GM18517 (cell line): ENCODE results near the gene PGA3.
"Not testable (repeated sequence)": the region's sequence is repeated elsewhere in the genome, so short reads cannot be mapped to it uniquely, and the experiment has no call there.

Experiments used
- ATAC-seq: cut with Tn5 transposase; IDR thresholded peaks from one replicate; pipeline ENCODE4 v1.9.1; 2021; ENCODE audit warnings: mild to moderate bottlenecking, moderate library complexity; ENCODE audit not compliant: unreplicated experiment

PGA3 gene

DNA sequence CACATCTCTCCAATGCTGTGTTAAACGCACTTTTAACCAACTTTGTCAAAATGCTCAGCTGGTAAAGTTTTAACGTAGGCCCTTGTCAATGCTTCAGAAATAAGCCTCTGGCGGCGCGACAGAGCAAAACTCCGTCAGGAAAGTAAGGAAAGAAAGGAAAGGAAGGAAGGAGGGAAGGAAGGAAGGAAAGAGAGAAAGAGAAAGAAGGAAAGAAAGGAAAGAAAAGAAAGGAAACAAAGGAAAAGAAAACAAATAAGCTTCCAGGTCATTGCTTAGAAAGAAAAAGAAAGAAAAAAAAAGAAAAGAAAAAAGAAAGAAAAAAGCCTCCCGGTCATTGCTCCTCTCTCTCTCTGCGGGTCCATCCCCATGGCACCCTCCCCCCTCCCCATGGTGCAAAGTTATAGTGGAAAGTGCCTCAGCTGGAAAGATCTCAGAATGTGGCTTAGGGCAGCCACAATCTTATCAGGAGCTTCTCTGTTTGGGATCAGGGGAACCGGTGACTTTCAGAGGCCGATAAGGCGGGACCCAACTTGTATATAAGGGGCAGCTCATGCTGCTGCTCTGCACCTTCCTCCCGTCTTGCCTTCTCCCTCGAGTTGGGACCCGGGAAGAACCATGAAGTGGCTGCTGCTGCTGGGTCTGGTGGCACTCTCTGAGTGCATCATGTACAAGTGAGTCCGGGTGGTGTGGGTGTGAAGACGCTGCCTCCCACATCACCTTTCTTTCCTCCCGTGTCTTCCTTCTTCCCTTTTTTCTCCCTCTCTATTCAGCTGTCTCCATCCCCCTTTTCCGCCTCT, at the start of gene PGA3:
TSS of gene PGA3 (plus strand) at position 566 of the 797 bp plus-strand sequence. CDS start at position 616, 50 bp downstream.
- ATAC-seq = not testable (repeated sequence)

DNA sequence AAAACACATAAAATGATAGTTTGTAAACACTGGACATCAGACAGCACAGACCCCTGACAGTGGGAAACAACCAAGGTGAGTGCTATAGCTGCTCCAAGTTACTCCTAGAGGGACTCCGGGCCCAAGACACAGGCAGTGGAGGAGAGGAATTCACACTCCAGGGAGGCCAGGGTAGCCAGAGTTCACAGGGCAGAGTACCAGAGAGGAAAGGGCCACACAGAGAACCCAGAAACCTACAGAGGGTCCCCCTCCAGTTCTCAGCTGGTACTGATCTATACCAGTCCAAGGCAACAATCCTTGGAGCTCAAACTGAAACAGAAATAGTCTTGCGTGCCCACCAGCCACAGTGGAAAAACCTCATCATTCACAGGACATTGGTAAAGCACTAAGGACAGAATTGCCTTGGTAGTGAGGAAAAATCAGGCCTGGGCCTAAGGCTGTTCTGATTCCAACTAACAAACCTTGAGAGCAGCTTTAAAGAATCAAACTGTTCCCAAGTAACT, 49.7 kb upstream of the PGA3 start:
- no peak for ATAC-seq

GRCh38 chr11:61154528-61154927, 48.8 kb upstream of the PGA3 start:
- ATAC-seq = no peak

- no peak for ATAC-seq
Observed at GRCh38 chr11:61155312-61155711, 48.0 kb upstream of the PGA3 start.

- no peak for ATAC-seq
Observed at GRCh38 chr11:61155741-61156140, 47.6 kb upstream of the PGA3 start.

DNA sequence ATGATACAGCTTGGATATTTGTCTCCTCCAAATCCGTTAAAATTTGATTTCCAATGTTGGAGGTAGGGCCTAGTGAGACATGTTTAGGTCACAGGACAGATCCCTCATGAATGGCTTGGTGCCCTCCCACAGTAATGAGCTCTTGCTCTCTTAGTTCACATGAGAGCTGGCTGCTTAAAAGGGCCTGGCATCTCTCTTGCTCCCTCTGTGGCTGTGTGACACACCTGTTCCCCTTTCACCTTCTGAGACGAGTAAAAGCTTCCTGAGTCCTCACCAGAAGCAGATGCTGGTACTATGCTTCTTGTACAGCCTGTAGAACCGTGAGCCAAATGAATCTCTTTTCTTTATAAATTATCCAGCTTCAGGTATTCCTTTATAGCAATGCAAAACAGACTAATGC, 45.6 kb upstream of the PGA3 start:
- no peak for ATAC-seq

DNA sequence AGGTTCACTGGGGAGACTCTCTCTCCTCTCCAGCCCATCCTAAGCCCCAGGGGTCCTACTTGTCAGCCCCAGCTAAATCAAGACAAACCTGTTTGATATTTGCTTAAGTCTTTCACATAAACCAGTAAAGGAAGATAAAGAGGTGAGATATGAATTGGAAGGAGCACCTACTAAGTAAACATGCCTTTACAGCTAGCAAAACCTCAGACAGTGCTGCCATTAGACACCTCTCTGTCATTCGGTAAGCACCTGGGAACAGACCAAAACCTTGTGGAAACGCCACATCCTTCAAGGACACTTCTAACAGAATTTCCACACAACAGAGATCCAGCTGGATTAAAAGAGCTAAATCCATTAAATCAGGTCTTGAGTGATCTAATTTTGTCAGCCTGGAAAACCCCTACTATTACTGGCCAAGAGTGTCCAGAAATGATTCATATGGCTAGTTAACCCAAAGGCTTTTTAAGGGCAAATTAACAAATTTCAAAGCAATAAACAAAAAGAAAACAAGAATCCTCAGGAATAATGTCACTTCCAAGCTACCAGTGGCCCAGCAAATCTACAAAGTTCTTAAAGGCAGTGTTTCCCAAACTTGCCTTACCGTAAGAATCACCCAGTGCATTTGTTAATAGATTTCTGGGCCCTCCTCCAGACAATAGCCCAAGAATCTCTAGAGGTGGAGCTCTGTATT, 44.5 kb upstream of the PGA3 start:
- no peak for ATAC-seq

DNA sequence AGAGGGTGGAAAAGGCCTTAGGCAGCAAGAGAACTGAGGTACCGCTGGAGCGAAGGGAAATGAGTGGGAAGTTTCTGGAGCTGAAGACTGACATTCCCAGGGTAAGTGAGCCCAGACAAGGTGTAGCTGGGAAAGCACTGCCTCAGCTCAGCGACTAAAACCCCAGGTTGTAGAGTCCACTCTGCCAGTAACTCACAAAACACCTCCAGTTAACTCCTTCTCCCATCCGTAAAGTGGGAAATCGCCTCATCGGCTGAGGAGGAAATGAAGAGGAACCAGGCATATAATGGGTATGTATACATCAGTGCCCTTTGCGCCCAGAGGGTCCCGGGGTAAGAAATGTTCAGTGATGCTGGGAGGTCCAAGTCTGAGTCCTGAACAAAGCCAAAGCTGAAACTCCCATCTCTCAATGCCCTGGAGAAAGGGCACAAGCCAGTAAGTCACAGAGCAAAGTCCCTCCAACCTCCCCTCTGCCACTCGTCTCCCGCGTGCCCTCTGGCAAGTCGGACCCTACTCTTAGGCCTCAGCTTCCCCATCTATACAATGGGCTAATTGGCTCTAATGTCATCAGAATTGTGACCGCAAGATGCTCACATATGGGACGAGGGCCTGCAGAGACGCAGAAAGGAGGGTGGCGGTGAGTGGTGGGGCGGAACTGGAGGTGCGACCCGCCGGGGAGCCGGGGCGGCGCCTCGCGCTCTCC, 42.7 kb upstream of the PGA3 start:
- ATAC-seq = no peak

DNA sequence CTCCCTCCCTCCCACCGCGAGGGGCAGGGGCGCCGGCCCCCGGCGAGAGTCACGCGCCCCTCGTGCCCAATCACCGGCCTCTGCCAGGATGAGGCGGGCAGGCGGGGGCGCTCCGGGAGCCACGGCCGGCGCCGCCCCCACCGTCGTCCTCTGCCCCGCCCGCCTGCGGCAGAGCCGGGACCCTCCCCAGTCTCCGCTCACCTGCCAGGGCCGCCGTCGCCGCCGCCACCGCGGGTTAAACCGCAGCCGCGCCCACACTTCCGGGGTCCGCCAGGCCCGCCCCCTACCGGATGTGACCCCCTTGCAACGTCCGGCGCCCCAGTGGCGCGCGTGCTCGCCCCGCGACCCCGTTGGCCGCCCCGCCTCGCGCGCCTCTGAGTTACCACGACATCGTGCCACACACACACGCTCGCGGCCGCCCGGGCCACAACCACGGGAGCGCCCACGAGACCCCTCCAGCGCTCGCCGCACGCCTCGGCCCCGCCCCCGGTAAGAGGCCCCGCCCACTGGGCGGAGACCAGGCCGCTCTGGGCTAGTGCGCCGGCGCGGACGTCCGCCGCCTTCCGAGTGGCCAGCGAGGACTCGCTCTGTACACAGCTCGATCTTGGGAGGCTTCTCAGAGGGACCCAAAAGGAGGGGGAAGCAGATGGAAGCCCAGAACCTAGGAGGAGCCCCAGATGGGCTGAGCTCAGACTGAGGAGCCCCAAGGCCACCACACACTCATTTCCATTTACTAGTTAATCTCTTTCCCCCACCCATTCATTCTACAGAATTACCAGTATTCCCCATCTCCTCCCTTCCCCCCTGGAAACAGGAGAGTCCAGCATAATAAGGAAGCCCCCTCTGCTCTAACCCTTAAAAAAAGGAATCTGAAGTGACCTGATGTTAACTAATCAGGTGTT, 41.9 kb upstream of the PGA3 start, which contains the start of gene VPS37C:
TSS of gene VPS37C (minus strand) at position 237 of the 902 bp plus-strand sequence. CDS start 22,597 bp downstream, outside the sequence.
- peak; percentile 69 for ATAC-seq

DNA sequence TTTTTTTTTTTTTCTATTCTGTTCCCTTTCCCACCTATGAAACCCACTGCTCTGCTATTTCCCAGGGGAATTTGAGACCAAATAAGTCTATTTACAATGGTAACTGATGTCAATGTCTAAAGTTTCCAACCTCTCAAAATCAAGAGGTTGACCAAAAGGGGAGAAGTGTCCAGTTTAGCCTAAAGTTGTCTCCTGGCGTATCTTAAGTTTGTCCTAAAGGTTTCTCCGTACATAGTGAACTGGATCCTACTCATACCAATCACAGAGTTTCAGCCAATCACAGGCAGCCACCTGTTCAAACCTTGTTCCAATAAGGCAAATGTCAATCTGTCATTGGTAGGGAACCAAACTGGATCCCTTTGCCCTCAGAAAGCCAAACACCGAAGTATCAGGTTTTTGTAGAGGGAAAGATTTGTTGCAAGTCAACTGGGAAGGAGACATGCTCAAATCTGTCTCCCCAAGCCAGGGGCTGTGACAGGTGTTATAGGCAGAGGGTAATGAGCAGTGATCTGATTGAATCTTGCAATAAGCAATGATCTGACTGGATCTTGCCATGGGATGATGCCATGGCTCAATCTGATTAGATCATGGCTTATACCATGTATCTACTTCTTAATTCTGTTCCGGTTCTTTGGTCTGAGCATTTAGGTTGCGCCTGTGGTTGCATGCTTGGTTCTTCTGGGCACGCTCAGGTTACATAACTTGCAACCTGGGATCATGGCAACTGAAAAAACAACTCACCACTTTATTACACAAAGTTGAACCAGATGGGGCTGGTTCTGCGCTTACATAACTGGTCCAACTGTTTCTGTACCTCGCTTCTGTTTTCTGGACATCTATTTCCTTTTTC, 41.0 kb upstream of the PGA3 start:
- ATAC-seq = no peak

DNA sequence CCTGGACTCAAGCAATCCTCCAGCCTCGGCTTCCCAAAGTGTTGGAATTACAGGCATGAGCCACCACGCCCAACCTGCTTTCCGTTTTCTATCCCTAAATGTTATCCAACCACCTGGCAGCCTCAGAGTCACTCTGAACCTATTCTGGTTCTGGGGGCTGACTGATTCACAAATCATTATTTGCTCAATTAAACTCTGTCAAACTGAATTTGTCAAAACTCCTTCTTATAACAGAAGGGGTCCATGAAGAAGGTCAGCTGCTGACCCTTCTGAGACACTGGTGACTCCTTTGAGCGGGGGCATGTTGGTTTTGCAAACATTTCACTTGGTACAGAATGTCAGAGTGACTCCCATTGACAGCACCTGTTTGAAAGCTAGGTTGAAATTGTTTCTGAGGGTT, 40.3 kb upstream of the PGA3 start:
- ATAC-seq = no peak

DNA sequence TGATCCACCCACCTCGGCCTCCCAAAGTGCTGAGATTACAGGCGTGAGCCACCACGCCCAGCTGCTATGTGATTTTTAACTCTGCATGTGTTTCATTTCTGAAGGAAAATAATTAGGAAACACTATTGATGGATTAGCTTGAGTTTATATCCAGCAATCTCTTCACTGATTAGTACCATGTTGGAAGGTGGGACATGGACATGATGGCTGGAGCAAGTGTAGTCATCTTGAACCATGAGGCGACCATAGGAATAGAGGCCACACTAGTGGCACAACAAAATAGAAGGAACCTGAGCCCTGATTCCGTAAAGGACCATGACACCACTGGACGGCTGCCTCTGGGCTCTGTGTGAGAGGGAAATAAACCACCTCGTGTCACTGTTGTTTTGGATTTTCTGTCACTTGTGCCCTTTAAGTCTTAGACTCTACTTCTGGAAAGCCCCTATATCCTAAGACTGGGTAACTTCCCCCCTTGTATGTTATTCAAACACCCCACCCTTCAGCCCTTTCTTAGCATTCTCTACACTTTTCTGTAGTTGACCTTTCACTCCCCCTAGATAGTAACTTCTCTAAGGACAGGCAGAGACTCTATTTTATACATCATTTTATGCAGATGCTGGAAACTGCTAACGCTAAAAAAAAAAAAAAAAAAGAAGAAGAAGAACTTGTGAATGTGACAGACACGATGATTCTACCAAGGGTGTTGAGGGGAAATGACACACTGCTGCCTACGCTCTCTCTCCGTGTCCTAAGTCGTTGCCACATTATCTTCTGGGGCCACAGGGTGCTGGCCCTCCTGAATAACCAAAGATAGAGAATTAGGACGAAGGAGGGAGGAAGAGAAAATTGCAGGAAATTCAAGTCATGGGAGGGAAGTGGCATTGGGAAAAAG, 39.4 kb upstream of the PGA3 start:
- ATAC-seq = no peak

GRCh38 chr11:61164606-61165424, 38.5 kb upstream of the PGA3 start:
- no peak for ATAC-seq

DNA sequence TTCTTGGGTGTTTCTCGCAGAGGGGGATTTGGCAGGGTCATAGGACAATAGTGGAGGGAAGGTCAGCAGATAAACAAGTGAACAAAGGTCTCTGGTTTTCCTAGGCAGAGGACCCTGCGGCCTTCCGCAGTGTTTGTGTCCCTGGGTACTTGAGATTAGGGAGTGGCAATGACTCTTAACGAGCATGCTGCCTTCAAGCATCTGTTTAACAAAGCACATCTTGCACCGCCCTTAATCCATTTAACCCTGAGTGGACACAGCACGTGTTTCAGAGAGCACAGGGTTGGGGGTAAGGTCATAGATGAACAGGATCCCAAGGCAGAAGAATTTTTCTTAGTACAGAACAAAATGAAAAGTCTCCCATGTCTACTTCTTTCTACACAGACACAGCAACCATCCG, 37.5 kb upstream of the PGA3 start:
- not testable (repeated sequence) for ATAC-seq

GRCh38 chr11:61166331-61166730, 37.0 kb upstream of the PGA3 start:
- not testable (repeated sequence) for ATAC-seq

DNA sequence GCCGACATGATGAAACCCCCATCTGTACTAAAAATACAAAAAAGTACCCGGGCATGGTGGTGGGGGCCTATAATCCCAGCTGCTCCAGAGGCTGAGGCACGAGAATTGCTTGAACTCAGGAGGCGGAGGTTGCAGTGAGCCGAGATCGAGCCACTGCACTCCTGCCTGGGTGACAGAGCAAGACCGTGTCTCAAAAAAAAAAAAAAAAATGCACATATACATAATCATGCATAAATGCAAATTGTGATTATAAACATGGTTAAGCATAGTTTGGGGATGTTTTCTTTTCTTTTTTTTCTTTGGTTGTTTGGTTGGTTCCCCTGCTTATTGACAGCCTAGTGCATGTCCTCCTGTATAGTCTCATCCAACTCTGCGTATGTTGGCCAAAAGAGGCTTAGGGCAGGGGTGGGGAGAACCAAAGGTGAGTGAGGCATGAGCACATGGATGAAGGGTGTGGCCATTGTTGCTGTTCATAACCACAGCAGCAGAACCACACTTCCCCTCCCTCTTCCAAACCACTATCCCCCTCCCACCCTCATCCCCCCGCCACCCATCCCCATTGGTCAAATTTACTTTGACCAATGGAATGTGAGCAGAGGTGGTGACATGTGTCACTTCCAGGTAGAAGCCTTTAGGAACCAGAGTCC, 35.1 kb upstream of the PGA3 start:
- no peak for ATAC-seq

GRCh38 chr11:61168800-61169199, 34.5 kb upstream of the PGA3 start:
- ATAC-seq = no peak
